G401.6 (cell line): Measurements from ENCODE around the gene PRKX.
"Not testable (repeated sequence)": the region's sequence is repeated elsewhere in the genome, so short reads cannot be mapped to it uniquely, and the experiment has no call there.

Experiments used
- FAIRE-seq: peaks from 2 replicates; lab custom pipeline; 2012; peaks lifted over from hg19 to GRCh38; lab: Jason Lieb, UNC

The PRKX gene

DNA sequence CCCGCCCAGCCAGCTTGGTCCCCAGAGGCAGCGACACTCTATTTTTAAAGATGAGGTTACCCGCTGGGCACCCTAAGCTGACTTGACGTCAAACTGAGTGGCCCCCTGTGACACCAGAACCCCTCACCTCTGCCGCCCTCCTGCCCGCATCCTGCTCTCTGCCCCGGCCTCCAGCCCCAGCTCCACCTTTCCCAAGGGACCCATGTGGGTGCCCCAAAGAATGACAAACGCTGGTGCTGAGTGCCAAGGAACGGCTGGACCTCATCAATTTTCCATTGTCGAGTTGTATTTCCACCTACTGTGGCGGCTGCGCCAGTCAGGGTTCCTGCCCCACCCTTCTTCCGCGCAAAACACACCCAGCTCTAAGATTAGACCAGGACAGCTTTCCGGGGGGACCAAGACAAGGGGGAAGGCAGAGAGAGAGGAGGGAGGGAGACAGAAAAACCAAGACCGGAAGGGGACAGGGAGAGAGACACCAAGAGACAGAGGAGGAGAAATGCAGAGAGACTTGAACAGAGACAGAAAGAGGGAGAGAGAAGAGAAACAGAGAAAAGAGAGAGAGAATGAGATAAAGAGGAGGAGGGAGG is 2.0 kb downstream of the PRKX start:
- FAIRE-seq, result no peak

- FAIRE-seq, result not testable (repeated sequence)
Measured at GRCh38 chrX:3707673-3708274, 5.7 kb downstream of the PRKX start.

GRCh38 chrX:3706481-3706880 is 7.0 kb downstream of the PRKX start:
- no peak for FAIRE-seq

DNA sequence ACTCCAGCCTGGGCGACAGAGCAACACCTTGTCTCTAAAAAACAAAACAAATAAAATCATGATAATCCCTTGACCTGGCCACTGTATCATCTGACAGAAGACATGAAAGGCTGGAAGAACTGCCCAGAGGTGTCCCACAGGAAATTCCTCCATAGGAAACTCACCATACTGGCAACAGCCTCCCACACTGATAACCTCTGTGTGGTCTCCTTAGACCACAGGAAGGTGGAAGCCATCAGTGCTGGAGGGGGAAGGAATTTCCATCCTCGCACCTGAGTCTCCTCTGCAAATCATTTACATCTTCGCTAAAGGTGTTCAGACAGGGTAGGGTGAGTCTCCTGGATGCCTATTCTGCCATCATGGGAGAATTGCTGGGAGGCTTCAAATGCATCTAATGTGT is 10.2 kb downstream of the PRKX start:
- FAIRE-seq, result not testable (repeated sequence)

- FAIRE-seq, result not testable (repeated sequence)
Measured at GRCh38 chrX:3702095-3702494, 11.4 kb downstream of the PRKX start.

DNA sequence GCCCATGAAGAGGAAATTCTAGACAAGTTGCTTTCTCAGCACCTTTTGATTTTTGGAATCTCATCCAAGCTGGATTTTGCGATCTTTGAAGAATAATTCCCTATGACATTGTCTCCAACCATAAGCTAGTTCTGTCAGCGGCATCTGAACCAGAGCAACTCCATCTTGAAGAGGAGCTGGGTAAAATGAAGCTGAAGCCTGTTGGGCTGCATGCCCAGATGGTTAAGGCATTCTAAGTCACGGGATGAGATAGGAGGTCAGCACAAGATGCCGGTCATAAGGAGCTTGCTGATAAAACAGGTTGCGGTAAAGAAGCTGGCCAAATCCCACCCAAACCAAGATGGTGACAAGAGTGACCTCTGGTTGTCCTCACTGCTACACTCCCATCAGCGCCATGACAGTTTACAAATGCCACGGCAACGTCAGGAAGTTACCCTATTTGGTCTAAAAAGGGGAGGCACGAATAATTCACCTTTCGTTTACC is 12.0 kb downstream of the PRKX start:
- FAIRE-seq, result not testable (repeated sequence)

DNA sequence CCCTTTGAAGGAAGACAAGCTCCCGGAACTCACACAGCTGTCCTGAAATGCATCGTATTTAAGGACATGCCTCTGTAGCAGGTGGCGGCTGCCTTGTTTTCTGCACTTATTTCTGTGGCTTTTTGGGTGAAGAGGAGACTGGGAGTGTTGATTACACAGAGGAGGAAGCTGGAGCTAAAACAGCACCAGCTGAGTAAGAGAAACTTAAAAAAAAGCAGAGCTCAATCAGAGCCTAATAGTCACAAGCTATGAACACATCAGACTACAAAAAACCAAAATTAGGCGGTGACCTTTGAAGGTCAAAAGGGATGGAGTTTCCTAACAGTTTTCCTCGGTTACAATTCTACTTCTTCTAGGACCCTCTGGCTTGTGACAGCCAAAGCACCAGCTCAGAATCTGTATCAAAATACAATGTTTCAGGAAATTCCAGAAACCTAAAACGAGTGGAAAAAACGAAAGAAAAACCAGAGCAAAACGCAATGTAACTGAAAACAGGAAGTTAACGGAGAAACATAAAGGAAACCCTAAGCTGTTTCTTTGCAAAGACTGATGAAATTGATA is 13.5 kb downstream of the PRKX start:
- no peak for FAIRE-seq

GRCh38 chrX:3697701-3698279 is 15.7 kb downstream of the PRKX start:
- no peak for FAIRE-seq

DNA sequence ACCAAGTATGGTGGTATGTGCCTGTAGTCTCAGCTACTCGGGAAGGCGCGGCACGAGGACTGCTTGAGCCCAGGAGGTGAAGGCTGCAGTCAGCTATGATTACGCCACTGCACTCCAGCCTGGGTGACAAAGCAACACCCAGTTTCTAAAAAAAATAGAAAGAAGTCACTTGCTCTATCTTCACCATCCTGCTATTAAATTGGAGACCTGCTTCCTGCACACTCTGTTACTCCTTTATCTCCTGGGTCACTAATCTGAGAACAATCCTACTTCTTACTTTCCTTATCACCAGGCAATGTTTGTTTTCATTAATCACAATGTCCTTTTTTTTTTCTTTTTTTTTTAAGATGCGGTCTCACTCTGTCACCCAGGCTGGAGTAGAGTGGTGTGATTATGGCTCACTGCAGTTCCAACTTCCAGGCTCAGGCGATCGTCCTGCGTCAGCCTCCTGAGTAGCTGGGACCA is 16.2 kb downstream of the PRKX start:
- FAIRE-seq, result no peak

DNA sequence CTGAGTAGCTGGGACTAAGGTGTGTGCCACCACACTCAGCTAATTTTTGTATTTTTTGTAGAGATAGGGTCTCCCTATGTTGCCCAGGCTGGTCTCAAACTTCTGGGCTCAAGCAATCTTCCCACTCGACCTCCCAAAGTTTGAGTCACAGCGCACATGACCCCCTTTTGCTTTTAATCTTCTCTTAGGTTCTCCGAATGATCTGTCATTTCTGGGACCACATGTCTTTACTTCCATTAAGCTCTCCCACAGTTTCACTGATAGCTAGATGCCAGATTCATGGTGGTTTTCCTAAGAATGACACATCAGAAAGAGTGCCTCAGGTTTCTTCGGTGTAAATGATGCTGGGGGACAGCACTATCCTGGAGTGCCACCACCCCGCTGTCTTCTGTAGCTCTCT is 17.9 kb downstream of the PRKX start:
- FAIRE-seq, result no peak

DNA sequence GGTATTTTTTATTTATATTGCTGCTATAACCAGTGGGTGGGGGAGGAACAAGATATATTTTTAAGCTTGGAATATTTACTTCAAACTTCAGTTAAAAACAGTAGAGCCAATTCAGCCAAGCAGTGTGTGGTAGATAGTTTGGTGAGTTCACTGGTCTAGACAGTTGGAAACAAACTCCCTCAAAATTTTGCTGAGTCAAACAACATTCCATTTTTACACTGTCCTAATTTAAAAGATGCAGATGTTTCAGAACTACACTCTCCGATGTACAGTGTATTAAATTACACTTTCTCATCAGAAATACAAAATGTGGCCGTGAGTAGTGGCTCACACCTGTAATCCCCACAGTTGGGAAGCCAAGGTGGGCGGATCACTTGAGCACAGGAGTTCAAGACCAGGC is 23.3 kb downstream of the PRKX start:
- no peak for FAIRE-seq

DNA sequence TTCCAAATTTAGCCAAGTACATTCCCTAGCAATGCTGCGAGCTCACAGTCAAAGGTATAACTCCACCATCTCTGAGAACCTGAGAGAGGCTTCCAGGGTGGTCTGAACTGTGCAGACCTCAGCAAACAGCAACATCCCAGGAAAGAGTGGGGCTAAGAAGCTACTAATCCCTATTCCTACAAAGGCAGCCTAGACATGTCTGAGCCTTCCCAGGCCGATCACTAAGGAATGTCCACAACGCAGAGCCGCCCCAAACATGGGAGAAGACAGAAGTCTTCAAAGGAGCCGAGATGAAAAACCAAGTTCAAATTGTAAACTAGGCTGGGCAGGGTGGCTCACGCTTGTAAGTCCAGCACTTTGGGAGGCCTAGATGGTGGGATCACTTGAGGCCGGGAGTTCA is 30.2 kb downstream of the PRKX start:
- FAIRE-seq, result not testable (repeated sequence)

DNA sequence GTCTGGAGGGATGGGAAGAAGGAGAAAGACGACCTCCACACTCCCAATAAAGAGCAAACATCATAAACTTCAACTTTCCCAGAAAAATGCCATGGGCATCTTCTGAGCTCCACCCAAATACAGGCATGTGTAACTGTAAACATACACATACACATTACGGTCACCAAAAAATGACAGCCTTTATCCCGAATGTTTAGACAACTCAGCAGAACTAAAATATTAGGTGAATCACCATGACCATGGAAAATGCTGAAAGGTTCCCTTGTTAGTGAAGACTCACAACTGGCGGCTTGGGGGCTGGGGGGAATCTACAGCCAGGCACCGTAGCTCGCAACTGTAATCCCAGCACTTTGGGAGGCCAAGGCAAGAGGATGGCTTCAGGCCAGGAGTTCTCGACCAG is 33.0 kb downstream of the PRKX start:
- no peak for FAIRE-seq

GRCh38 chrX:3679669-3680068 is 33.8 kb downstream of the PRKX start:
- no peak for FAIRE-seq

DNA sequence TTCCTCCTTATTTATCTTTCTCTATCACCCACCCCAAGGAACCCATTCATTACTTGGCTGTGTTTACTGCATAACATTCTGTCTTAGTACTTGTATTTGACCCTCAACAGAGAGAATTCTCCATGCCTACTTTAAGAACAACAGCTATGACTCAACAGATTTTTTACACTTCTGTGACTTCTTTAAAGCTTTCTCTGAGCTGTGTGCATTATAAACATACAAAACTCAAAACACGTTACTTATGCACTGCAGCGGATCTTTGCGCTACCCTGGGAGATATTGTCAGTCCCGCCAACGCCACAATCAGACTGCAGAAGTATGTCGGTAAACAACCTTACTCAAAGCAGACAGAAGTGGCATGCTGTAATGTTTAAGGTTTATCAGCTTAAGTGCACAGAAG is 35.1 kb downstream of the PRKX start:
- FAIRE-seq, result no peak

DNA sequence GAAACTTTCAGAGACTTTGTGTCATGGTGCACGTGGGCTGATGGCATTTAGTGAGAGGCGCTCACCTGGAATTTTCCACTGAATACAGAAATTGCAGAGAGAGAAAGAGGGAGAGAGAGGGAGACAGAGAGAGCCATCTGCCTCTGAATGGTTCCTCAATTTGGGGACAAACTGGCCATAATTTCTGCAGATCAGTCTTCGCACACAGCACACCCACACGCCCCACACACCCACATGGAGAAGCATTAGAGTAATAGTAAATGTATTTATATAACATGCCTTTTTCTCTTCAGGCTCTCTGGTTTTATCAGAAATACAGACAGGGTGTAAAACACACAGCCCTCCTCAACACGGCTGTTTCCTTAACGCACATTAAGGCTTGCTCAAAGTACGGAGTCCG is 38.6 kb downstream of the PRKX start:
- no peak for FAIRE-seq

DNA sequence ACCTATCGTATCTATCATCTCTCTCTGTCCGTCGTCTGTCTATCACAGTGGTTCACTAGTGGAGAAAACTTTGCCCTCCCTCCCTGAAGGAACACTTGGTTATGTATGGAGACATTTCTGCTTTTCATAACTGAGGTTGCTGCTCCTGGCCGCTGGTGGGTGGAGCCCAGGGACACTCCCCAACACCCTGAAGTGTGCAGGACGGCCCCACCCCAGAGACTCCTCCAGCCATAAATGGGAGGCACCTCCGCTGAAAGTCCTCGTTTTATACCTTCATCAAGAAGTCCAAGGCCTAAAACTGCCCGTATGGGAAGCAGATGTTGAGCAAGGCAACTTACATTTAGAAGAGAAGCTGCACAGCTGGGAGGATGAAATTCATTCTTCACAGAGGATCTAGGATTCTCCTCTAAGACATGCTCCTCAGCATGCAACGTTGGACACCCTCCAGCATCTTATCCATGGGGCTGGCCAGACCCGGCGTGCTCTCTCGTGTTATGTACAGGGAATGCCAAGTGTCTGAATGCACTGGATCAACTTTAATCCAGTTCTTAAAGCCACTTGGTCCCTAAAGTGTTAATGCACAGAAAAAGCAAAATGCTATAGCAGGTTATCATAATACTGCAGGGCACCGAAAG is 43.5 kb downstream of the PRKX start:
- FAIRE-seq, result no peak

- FAIRE-seq, result no peak
Measured at GRCh38 chrX:3666975-3667374, 46.5 kb downstream of the PRKX start.

- FAIRE-seq, result no peak
Measured at GRCh38 chrX:3664921-3665320, 48.5 kb downstream of the PRKX start.

DNA sequence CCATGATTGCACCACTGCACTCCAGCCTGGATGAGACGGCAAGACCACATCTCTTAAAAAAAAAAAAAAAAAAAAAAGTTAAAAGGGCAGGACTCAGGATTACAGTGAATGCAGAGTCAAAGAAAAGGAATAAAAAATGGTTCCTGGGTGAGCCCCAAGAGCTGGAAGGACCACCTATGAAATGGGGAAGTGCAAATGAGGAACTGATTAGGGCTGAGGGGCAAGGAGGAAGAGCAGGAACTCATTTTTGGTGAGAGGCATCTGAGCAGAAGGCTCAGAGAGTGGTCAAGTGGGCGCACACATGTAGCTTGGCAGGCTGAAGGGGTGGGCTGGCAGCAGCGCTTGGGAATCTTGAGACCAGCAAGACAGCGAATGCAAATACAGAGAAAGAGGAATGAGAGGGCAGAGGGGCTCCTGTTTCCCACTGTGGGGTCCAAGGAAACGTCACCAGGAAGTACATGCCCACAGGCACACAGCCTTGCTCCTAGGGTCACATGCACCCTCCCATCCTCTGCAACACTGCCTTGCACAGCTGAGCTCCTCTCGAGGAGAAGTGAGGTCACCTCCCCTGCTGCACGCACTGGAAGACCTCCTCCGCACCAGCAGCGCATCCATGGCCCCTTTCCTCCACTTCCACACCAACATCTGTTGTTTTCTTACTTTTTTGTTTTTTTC is 49.7 kb downstream of the PRKX start:
- not testable (repeated sequence) for FAIRE-seq

DNA sequence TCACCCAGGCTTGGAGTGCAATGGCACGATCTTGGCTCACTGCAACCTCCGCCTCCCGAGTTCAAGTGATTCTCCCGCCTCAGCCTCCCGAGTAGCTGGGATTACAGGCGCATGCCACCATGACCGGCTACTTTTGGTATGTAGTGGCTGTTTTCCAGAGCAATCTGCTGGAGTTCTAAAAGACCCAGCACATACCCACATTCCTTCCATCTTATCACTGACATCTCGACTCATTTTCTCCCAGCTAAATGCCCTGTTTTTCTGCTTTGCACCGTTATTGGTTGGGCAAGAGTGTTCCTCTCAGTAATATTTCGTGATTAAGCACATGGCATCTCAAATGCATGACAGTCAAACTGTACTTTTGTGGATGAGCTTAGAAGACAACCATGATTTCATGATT is 53.7 kb downstream of the PRKX start:
- FAIRE-seq, result no peak

DNA sequence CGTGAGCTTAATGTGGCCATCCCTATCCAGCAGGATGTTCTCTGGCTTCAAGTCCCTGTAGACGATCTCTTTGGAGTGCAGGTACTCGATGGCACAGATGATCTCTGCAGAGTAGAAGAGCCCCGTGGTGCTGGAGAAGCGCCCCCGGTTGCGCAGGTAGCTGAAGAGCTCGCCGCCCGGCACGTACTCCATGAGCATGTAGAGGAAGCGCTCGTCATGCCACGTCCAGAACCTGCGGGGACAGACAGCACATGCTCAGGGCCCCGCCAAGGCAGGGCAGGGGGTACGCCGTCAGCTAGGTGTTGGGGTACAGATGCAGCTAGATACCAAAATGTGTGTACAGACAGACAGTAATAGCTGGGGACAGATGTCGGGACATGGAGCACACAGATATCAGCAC is 58.3 kb downstream of the PRKX start:
- no peak for FAIRE-seq

DNA sequence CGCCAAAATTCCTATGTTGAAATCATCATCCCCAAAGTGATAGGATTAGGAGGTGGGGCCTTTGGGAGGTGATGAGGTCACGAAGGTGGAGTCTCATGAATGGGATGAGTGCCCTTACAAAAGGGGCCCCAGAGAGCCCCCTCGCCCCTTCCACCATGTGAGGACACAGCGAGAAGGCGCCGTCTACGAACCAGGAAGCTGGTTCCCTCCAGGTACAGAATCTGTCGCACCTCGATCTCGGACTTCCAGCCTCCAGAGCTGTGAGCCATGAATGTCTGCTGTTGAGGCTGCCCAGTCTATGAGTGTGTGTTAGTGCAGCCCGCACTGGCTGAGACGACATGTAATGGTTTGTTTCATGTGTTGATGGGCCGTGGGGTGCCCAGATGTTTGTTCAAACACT is 60.3 kb downstream of the PRKX start:
- FAIRE-seq, result no peak
